Pons (tissue), 1 donor: ENCODE results near the gene VWA3A.
A peak's percentile ranks its signal among the peaks of the same experiment; 100 is the strongest.
"Not testable (repeated sequence)": the region's sequence is repeated elsewhere in the genome, so short reads cannot be mapped to it uniquely, and the experiment has no call there.

ENCODE experiments used
- DNase-seq: peaks from one replicate; pipeline ENCODE4 v3.0.0-alpha.2; 2016; ENCODE audit warnings: low spot score

Gene VWA3A

DNA sequence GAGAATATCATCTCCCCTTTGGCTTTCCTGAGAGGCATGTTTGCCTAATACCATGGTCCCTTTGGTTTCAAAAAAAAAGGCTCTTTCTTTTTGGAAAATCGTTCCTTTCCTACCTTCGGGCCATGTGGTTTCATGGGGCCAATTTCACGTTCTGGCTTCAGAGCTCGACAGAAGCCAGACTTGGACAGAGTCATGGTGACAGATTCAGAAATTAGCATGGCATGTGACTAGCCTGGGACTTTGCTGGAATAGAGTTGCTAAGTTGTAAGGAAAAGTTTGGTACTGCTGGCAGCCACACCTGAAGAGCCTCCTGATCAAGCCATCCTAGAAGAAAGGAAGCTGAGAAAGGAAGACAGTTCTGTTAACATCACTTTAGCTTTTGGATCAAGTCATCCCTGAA is 2.4 kb upstream of the VWA3A start:
- DNase-seq = no peak

DNA sequence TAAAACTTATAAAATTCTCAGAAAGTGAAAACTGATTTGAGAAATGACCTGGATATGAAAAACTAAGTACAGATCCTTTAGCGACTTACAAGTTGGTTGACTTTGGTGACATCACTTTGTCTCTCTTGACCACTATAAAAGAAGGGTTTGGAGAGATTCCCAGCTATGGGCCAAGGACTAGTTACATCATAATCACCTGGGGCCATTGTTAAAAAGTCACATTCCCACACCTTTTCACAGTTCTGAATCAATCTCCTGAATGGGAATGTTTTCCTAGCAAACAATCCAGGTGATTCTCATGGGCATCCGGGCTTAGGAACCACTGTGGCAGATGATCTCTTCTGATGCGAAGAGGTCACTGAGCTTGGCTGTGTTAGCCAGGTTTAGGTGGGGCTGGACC is 620 bp upstream of the VWA3A start:
- DNase-seq = no peak

DNA sequence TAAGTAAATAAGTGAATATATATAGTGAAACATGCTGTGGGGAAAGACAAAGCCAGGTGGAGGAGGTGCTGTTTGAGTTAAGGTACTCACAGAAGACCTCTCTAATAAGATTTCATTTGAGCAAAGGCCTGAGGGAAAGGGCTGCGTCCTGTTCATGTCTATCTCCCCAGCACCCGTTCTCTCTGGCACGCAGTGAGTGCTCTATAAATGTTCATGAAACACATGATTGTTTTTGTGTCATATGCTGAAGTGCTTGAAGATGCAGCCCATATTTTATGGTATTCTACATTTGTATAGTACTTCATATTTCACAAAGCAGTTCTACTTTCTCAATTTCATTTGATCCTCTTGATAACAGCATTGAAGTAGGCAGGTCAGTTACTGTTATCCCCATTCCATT is 990 bp downstream of the VWA3A start:
- no peak for DNase-seq

DNA sequence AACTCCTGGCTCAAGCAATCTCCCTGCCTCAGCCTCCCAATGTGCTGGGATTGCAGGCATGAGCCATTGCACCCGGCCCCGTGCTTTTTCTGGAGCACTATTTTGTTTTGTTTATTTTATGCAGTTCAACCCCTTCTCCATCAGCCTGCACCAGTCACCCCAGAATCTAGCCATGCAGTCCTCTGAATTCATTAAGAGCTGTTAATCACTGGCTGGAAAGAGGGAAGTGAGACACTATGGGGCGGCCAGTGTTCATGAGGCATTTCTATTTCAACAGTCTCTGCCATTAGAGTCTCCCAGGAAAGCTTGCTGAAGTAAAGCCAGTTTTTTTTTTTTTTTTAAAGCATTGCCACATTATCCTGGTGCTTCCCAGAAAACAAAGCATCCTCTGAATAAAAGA is 1.7 kb downstream of the VWA3A start:
- DNase-seq = no peak

DNA sequence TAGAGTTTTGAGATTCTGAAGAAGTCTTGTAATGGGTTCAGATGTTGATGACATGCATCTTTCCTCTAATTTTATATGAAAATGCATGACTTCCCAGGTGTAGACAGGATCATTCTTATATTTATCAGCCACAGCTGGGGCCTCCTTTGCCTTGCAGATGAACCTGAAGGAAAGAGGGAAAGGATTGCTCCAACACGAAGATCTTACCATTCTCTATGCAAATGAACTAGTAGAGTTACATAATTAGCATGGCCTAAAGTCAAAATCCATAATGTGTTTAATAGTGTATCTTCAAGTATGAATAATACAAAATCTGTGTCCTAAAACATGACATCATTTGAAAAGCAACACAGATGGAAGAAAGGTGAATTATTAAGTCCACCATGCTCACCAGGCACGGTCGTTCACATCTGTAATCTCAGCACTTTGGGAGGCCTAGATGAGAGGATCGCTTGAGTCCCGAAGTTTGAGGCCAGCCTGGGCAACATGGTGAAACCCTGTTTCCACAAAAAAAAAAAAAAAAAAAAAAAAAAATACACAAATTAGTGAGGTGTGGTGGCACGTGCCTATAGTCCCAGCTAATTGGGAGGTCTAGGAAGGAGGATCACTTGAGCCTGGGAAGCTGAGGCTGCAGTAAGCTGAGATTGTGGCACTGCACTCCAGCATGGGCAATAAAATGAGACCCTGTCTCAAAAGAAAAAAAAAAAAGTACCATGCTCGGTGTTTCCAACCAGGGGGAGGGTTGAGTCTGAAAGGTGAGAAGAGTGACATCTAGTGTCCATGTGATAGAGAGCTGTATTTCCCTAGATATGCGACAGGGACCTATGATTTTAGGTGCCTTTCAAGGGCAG is 6.3 kb downstream of the VWA3A start:
- peak; percentile 37 for DNase-seq

DNA sequence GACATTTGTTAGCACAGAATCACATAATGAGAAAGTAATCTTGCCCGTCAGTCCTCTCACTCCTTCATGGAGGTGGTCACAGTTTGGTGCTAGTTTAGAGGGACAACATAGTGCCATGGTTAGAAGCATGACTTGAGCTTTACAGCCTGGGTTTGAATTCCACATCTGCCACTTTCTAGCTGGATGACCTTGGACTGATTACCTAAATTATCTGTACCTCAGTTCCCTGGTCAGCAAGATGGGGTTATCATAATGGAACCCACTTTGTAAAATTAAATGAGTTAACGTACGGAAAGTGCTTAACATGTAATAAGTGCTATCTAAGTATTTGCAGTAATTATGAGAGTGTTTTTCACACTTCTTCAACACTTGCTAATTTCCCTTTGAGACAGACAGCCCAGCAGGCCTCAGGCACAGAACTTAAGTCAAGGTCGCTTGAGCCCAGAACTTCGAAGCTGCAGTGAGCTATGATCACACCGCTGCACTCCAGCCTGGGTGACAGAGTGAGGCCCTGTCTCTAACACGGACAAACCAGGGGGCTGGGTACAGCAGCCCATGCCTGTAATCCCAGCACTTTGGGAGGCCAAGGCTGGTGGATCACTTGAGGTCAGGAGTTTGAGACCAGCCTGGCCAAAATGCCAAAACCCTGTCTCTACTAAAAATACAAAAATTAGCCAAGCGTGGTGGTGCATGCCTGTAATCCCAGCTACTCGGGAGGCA is 7.1 kb downstream of the VWA3A start:
- no peak for DNase-seq

DNA sequence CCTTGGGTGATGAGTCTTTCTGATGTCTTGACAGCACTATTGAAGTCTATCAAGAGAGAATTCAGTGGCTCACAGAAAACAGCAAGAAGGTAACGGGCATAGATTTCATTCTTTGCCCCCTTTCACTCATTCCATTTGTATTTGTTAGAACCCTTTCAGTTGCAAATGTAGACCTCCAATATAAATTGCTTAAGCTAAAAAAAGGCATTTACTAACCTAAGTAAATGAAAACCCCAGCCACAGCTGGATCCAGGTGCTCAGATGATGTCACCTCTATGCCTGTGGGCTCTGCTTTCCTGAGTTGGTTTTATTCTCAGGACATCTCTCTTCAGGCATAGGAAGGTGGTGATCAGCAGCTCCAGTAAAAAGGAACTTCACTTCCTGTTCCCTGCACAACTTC is 11.1 kb downstream of the VWA3A start:
- DNase-seq = no peak

DNA sequence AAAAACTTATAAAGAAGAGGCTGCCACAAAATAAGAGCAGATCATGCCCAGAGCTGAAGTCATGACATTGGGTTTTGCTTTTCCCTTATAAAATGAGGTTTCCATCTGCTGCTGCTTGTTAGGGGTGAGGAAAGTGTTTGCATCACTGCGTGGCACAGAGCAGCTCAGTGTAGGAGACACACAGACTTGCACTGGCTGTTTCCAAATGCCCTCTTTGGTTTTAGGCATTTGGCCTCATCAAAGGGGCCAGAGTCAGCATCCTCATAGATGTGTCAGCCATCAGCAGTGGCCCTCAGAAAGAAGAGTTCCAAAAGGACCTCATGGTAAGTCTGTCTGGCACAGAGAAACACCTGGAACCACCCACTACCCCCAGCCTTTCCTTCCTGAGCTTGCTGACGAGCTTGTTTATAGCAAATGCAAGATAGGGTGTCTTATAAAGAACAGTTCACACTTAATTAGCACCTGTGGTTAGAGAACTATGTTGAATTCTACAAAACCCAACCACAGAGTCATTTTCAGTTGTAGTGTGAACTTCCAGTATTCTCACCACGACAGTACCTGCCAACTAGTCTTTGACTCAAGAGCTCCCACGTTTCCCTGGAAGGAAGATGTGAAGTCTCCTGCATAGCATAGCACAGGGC is 17.0 kb downstream of the VWA3A start:
- no peak for DNase-seq

DNA sequence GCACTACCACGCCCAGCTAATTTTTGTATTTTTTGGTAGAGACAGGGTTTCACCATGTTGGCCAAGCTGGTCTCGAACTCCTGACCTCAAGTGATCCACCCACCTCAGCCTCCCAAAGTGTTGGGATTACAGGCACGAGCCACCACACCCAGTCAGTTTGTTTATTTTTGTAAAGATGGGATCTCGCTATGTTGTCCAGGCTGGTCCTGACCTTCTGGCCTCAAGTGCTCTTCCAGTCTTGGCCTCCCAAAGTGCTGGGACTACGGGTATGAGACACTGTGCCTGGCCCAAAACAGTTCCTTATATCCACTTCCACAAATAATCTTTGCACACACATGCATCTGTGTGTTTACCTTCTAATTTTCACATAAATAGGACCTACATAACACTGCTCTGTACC is 19.3 kb downstream of the VWA3A start:
- DNase-seq = not testable (repeated sequence)

DNA sequence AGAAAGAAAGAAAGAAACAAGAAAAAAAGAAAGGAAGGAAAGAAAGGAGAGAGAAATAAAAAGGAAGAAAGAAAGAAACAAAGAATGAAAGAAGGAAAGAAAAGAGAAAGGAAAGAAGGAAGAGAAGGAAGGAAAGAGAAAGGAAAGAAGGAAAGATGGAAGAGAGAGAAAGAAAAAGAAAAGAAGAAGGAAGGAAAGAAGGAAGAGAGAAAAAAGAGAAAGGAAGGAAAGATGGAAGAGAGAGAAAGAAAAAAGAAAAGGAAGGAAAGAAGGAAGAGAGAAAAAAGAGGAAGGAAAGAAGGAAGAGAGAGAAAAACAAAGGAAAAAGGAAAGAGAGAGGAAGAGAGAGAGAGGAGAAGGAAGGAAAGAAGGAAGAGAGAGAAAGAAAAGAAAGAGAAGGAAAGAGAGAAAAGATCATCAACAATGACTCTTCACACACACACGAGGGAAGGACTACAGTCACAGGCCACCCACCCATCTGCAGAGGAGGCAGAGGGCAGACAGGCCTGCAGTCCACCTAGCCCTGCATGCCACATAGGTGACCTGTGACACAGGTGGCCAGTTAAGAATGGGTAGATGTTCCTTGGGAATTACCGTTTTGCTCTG is 23.9 kb downstream of the VWA3A start:
- DNase-seq = no peak

DNA sequence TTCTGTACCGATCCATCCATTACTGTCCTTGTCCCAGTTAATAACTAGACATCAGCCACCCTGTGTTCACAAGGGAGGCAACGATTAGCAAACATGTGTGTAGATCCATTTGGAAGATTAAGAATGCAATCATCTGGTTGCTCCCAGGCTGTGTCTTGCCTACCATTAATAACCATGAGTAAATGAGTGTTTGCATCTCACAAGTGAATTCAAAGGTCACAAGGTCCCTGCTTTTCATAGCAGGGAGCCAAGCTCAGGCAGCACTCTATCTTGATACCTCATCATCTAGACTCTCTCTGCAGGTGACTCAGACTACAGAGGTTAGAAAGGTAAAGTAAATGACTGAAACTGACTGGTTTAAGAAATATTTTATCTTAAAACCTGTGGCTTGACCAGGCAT is 25.3 kb downstream of the VWA3A start:
- no peak for DNase-seq

DNA sequence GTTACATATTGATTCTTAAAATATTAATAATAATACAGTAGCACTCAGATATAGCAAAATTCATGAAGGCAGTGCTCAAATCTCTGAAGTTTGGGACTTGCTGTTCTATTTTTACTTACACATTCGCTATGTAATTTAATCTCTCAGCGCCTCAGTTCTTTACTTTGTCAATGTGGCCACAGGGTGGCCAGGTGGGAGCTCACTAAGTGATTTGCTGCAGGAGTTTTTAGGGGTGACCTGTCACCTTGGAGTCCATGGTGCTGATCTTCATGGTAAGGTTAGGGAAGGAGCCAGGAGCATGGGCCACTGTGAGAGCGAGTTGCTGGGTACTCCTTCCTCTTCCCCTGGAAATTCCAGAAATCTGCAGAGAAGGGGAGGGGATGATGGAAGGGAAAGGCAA is 28.1 kb downstream of the VWA3A start:
- DNase-seq = no peak

DNA sequence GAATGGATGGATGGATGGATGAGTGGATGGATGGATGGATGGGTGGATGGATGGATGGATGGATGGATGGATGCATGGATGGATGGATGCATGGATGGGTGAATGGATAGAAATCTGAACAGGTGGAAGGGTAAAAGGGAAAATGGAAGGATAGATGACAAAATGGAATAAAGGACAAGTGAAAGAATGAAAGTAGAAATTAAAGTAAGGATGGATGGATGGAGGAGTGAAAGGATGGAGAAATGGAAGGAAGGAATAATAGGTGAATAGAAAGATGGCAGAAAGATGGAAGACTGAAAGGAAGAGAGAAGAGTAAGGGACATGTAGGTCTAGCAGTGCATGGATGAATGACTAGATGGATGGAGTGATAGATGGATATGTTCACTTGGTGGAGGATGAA is 29.9 kb downstream of the VWA3A start:
- DNase-seq = no peak

DNA sequence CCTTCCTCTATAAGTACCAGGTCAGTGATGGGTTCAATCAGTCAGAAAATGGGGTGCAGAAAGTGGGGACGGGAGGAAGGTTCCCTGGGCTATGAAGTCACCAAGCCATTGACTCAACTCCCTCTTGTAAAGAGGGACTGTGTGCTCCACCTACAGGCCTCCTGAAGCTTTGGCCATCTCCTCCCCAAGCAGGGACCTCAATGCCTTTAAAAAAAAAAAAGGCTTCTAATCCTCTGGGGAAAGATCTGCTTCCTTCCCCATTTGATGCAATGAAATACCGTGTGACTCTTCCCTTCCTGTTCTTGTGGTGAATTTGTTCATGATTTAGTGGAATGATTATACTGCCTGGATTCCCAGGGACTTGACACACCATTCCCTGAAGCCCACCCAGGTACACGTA is 30.8 kb downstream of the VWA3A start:
- DNase-seq = no peak

DNA sequence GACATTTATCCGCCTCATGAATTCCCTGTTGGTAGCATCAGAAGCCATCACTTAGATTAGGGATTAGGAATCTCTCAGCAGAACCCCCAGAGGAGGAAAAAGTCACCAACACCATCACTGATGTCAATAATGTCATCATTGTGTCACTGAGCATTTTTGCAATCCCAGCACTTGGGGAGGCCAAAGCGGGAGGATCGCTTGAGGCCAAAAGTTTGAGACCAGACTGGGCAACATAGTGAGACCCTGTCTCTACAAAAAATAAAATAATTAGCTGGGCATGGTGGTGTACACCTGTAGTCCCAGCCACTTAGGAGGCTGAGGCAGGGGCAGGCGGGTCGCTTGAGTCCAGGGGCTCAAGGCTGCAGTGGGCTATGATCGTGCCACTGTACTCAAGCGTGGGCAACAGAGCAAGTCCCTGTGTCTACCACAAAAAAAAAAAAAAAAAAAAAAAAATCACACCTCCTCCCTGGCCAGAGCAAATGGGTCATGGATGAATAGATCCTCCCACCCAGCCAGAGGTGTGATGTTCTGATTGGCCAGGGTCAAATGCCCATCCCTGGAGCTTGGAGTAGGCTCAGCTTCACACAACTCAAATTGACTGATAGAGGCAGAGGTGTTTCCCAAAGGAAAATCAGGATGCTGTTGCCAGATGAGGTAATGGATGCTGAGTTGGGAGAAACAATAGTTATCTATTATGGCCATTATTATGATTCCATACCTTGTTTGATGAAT is 31.6 kb downstream of the VWA3A start:
- no peak for DNase-seq

DNA sequence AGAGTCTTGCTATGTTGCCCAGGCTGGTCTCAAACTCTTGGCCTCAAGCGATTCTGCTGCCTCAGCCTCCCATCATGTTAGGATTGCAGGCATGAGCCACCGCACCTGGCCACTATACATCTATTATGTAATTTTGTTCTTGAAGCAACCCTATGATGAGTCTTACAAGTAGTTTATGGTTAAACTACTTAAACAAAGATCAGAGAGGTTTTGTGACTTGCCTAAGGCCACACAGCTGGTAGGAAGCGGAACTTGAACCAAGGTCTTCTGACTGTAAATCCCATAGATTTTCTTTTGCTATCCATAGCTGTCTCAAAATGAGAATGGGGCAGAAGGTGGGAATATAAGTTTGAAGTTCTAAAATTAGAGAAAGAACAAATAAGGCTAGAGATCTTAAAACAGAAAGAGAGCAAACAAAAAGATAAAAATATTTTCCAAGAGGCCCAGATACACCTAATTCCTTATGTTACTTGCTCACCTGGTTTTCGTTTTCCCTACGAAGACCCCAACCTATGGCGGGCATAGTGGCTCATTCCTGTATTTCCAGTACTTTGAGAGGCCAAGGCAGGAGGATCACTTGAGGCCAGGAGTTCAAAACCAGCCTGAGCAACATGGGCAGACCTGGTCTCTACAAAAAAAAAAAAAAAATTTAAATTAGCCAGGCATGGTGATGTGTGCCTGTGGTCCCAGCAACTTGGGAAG is 32.4 kb downstream of the VWA3A start:
- no peak for DNase-seq

DNA sequence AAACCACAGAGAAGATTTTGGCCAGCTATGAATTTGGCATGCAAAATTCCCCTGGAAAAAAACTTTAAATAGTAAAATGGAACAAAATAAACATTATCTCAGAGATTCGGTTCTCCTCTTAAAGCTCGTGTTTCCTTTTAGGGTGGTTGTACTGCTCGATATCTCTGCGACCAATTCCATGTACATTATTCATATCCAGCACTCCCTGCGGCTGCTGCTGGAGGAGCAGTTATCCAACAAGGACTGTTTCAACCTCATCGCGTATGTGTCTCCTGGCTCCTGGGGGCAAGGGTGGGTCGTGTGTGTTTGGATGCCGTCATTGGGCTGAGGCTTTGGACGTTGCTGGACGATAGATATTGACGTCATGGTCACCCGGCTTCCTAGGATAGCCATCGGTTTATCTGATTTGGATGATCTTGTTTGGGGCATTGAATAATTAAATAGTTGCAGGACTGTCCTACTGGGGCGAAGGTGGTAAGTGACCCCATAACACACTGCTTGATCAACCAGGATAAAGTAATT is 33.8 kb downstream of the VWA3A start:
- DNase-seq = no peak

DNA sequence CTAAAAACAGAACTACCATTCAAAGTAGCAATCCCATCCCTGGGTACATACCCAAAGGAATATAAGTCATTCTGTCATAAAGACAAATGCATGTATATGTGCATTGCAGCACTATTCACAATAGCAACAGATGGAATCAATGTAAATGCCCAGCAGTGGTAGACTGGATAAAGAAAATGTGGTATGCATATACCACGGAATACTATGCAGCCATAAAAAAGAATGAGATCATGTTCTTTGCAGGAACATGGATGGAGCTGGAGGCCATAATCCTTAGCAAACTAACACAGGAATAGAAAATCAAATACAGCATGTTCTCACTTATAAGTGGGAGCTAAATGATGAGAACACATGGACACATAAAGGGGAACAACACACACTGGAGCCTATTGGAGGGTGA is 36.2 kb downstream of the VWA3A start:
- not testable (repeated sequence) for DNase-seq

DNA sequence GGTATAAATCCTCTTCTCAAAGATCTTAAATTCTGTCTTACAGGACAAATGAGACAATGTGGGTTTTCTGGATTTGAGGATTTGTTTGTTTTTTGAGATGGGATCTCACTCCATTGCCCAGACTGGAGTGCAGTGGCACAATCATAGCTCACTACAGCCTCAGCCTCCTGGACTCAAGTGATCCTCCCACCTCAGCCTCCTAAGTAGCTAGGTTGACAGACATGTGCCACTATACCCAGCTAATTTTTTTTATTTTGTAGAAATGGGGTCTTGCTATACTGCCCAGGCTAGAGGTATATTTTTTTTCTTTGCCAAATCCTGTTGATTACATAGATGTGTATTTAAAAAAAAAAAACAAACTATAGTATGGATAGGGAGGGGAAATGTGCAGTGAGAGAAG is 38.2 kb downstream of the VWA3A start:
- DNase-seq = no peak

DNA sequence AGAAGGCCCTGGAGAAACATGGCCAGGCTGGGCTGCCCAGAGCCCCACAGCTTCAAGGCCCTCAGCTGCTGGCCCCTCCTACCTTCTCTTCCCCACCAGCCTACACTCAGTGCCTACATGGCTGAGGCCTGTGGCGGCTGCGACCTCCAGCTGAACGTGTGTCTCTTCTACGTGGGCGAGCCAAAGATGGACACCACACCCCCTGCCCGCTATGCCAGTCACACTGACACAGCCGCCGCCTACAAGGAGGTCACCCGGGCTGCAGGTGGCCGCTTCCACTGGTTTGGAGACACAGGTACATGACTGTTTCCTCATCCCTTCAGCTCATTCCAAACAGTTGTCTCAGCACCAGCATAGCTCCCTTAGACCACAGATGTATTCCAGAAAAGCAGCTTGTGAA is 40.5 kb downstream of the VWA3A start:
- DNase-seq = no peak

DNA sequence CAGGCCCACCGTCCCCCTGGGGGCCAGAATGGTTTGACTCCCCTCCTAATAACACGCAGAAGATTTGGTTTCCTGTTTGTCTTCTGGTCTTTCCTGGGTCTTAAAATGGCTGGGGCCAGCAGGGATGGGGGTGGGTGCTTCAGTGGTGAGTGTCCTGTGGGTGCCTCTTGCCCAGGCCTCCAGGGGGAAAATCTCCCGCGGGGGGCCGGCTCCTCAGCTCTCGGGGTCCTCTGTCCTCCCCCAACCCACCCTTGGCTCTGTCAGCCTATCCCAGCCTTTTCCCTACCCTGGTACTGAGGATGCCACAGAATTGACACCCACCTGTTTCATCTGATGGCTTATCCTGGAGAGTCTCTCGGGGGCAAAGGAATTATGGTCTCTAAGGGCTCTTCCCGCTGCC is 46.1 kb downstream of the VWA3A start:
- DNase-seq = no peak
